GM12865 (cell line): ENCODE results near the gene TMEM119.
"Not testable (repeated sequence)": the region's sequence is repeated elsewhere in the genome, so short reads cannot be mapped to it uniquely, and the experiment has no call there.

Source experiments
- DNase-seq: peaks from one replicate; pipeline ENCODE4 v3.0.0; 2010; ENCODE audit warnings: low read depth
- H3K4me3 ChIP-seq: 2 replicates; pipeline ENCODE4 v1.5.1; 2011; ENCODE audit warnings: mild to moderate bottlenecking, low read depth, low read length, control low read depth
- CTCF ChIP-seq: IDR thresholded peaks from 2 replicates; pipeline ENCODE4 v1.5.1; 2011; ENCODE audit warnings: low read length, control low read depth, low read depth, inconsistent platforms; ENCODE audit not compliant: insufficient read depth; ENCODE audit errors: missing control alignments

The TMEM119 gene

GRCh38 chr12:108591267-108591980 lies 6.5 kb downstream of the TMEM119 start:
- TF ChIP-seq CTCF = no peak
- no peak for DNase-seq
- no peak overlapping the region for H3K4me3 ChIP-seq

GRCh38 chr12:108590463-108590862 lies 7.4 kb downstream of the TMEM119 start:
- not testable (repeated sequence) for DNase-seq, H3K4me3 ChIP-seq

- no peak for DNase-seq
- no peak for TF ChIP-seq CTCF
- H3K4me3 ChIP-seq = no peak overlapping the region
Measured at GRCh38 chr12:108589840-108590229, 8.0 kb downstream of the TMEM119 start.

- no peak for TF ChIP-seq CTCF
- no peak for DNase-seq
- no peak overlapping the region for H3K4me3 ChIP-seq
Measured at GRCh38 chr12:108589028-108589839, 8.7 kb downstream of the TMEM119 start.

GRCh38 chr12:108587826-108588225 lies 10.1 kb downstream of the TMEM119 start:
- TF ChIP-seq CTCF = no peak
- H3K4me3 ChIP-seq = no peak overlapping the region
- DNase-seq = no peak

- H3K4me3 ChIP-seq = no peak overlapping the region
- no peak for TF ChIP-seq CTCF
- no peak for DNase-seq
Measured at GRCh38 chr12:108586306-108586705, 11.6 kb downstream of the TMEM119 start.

GRCh38 chr12:108585864-108586263 lies 12.0 kb downstream of the TMEM119 start:
- H3K4me3 ChIP-seq = no peak overlapping the region
- DNase-seq = no peak
- TF ChIP-seq CTCF = no peak
